ENCODE measurements around the gene SULT2B1.
A peak's percentile ranks its signal among the peaks of the same experiment; 100 is the strongest.
"Not testable (repeated sequence)": the region's sequence is repeated elsewhere in the genome, so short reads cannot be mapped to it uniquely, and the experiment has no call there.

The SULT2B1 gene

GRCh38 chr19:48618916-48619691, 67.1 kb downstream of the SULT2B1 start, which contains the start of the genes RPL18 and SPHK2:
RPL18 (minus strand) TSS chr19:48619178; CDS start chr19:48619143, 35 bp downstream.
SPHK2 (plus strand) TSS chr19:48619506; CDS start chr19:48620515, 1,009 bp downstream.
- peak; percentile 97 for DNase-seq (ENCODE audit: low spot score)

GRCh38 chr19:48619692-48620585, 68.0 kb downstream of the SULT2B1 start:
- no peak for DNase-seq (ENCODE audit: low spot score)

DNA sequence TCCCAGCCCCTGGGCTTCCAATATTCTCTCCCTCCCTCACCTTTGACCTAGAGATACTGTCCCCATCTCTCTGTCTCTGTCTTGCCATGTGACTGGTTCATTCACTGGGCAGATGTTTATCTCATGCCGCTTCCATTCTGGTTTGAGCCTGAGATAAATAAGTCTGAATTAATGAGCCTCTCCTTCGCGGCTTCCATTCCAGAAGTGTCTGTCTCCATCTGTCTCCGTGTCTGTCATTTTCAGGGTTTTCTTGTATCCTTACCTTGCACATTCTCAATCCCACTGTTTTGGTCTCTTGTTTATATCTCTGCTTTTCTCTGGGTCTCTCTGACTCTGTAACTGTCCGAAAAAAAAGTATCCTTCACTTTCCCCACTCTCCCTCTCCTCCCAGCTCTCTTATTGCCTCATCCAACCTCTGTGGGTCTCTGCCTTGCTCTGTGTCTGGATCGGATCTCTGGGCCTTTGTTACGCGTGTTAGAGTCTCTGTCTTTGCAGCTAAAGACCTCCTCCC, 71.6 kb downstream of the SULT2B1 start:
- no peak for DNase-seq (ENCODE audit: low spot score)

DNA sequence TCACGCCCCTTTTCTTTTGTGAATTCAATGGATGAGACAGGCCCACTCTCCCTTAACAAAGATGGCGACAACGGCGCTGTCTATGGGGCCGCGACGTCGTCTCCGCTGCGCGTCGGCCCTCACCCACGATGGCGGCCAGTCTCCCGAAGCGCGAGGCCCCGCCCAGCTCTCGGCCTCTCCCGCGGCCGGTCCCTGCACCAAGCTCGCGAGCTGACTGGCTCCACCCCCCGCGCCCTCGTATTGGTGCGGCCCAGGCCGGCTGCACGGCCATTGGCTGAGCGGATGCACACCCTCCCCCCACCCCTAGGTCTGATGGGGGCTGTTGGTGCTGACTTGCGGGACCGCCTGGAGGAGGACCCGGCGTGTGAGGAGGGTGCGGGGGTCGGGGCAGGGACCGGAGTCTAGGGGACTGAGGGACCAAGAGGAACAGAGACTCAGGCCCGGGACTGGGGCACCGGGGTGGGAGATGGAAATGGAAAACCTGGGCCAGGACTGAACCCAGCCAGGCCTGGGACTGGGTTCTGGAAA, 72.2 kb downstream of the SULT2B1 start:
- peak; percentile 97 for DNase-seq (ENCODE audit: low spot score)

- DNase-seq (ENCODE audit: low spot score): no peak
Observed at GRCh38 chr19:48624791-48625723, 73.1 kb downstream of the SULT2B1 start.

GRCh38 chr19:48625891-48626327, 73.9 kb downstream of the SULT2B1 start:
- DNase-seq (ENCODE audit: low spot score): no peak

DNA sequence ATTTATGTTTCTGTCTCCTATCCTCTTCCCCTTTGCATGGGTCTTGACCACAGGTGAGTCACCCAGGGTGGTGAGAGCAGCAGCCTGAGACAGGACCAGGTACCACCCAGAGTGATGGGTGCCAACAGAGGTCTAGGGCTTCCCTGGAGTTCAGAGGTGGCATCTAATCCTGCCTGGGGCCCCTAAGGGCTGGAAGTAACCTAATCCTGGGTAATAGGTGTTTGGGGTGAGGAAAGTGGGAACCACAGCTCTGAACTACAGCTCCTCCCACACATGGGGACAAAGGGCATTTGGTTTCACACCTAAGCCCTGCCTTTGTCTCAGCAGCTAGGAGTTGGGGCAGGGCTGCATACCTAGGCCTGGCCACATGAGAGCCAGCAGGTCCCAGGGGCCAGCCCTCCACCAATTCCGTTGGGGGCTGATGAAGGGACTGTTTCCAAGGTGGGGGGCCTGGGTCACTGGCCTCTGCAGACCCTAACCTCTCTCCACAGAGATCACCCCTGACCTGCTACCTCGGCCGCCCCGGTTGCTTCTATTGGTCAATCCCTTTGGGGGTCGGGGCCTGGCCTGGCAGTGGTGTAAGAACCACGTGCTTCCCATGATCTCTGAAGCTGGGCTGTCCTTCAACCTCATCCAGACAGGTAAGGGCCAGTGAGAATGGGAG, 75.4 kb downstream of the SULT2B1 start:
- no peak for DNase-seq (ENCODE audit: low spot score)

DNA sequence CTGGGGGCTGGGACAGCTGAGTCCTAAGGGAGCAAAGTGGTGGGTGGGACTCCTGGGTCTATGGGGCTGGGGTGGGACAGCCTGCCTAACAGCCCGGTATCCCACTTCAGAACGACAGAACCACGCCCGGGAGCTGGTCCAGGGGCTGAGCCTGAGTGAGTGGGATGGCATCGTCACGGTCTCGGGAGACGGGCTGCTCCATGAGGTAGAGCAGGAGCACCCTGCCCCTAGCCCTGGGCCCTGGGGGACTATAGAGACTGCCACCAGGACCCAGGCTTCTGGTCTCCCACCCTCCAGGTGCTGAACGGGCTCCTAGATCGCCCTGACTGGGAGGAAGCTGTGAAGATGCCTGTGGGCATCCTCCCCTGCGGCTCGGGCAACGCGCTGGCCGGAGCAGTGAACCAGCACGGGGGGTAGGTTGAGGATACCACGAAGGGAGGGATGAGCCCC, 75.9 kb downstream of the SULT2B1 start:
- no peak for DNase-seq (ENCODE audit: low spot score)

DNA sequence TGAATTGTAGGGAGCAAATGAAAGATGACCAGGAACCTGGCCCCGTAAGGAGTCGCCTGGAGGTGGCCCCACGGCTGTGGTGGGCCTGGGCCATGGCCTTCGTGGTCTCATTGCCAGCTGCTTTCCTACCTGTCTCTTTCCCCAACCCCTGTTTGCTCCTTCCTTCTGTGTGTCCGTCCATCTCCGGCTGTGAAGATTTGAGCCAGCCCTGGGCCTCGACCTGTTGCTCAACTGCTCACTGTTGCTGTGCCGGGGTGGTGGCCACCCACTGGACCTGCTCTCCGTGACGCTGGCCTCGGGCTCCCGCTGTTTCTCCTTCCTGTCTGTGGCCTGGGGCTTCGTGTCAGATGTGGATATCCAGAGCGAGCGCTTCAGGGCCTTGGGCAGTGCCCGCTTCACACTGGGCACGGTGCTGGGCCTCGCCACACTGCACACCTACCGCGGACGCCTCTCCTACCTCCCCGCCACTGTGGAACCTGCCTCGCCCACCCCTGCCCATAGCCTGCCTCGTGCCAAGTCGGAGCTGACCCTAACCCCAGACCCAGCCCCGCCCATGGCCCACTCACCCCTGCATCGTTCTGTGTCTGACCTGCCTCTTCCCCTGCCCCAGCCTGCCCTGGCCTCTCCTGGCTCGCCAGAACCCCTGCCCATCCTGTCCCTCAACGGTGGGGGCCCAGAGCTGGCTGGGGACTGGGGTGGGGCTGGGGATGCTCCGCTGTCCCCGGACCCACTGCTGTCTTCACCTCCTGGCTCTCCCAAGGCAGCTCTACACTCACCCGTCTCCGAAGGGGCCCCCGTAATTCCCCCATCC, 76.7 kb downstream of the SULT2B1 start:
- DNase-seq (ENCODE audit: low spot score): no peak

DNA sequence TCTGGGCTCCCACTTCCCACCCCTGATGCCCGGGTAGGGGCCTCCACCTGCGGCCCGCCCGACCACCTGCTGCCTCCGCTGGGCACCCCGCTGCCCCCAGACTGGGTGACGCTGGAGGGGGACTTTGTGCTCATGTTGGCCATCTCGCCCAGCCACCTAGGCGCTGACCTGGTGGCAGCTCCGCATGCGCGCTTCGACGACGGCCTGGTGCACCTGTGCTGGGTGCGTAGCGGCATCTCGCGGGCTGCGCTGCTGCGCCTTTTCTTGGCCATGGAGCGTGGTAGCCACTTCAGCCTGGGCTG, 77.3 kb downstream of the SULT2B1 start:
- no peak for DNase-seq (ENCODE audit: low spot score)

- no peak for DNase-seq (ENCODE audit: low spot score)
Observed at GRCh38 chr19:48629599-48630295, 77.8 kb downstream of the SULT2B1 start.

DNA sequence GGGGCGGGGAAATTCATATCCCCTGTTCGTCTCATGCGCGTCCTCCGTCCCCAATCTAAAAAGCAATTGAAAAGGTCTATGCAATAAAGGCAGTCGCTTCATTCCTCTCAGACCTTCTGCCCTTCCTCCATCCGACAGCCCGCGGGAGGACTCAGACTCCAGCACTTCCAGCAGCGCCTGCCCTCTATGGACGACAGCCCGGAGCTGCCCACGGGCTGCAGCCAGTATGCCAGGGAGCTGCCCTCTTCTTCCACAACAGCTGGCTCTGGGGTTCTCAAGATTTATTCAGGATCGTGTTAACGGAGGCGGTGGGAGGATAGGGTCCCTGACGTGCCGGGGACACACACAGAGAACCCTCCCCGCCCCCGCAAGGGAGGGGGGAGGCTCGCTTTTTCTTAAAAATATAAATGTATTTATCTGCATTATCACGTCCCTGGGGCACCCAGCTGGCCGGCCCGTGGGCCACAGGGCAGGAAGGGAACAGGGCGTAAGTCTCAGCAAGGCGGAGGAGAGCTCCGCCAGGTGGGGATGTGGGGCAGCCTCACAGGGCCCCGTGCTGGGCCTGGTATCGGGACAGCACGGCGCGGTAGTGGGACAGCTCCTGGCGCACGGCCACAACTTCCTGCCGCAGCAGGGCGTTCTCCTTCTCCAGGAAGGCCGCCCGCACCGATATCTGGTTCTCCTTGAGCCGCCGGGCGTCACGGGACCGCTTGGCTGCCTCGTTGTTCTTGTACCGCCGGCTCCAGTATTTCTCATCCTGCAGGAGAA, 78.5 kb downstream of the SULT2B1 start:
- no peak for DNase-seq (ENCODE audit: low spot score)

DNA sequence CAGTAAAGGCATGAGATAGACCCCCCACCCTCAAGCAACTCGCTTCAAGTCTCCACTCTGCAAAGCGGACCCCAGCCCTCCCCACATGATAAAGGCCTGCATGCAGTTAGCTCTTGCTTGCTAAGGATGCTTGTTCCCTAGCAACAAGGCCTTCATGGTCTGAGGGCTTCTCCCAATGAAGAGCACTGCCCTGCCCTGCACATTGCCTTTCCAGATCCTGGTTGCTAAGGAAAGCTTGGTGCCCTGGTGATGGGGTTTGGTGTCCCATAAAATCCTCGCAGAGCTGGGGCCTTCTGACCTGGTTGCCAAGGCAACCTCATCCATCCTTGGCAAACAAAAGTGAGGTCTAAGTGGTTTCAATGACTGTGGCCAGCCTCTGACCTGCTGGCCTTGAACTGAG, 79.3 kb downstream of the SULT2B1 start:
- DNase-seq (ENCODE audit: low spot score): no peak

DNA sequence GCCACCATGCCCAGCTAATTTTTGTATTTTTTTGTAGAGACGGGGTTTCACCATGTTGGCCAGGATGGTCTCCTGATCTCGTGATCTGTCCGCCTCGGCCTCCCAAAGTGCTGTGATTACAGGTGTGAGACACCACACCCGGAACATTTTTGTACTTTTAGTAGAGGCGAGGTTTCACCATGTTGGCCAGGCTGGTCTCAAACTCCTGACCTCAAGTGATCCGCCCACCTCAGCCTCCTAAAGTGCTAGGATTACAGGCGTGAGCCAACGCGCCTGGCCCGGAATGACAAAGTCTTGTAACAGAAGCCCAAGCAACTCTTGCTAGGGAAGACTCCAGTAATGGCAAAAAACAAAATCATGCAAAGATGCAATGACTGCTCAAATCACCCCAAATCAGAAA, 80.3 kb downstream of the SULT2B1 start:
- DNase-seq (ENCODE audit: low spot score): not testable (repeated sequence)

DNA sequence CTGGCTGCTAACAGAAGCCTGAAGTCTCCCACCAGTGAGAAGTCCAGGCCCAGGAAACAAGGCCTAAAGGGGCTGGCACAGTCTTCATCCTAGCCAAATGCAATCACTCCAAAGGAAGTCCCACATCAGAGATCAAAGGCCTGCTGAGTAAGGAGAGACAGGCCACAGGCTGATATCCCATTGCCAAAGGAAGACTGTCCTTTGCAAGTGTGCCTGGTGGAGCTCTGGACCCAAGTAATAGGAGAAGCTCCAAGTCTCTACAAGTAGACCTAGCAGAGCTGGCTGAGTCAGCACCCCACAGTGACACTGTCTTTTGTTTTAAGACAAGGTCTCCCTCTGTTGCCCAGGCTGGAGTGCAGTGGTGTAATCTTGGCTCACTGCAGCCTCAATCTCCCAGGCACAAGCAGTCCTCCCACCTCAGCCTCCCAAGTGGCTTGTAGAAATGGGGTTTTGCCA, 80.7 kb downstream of the SULT2B1 start:
- DNase-seq (ENCODE audit: low spot score): no peak

GRCh38 chr19:48633148-48634035, 81.4 kb downstream of the SULT2B1 start:
- DNase-seq (ENCODE audit: low spot score): no peak

DNA sequence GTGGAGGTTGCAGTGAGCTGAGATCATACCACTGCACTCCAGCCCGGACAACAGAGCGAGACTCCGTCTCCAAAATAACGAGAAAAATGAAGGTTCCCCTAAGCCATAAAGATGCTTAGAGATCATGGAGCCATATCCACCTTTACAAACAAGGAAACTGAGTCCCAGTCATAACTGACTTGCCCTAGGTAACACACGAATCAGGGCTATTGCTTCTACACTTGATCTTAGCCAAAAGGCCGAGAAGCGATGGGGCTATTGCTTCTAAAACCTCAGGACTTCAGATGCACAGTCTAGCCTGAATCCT, 82.0 kb downstream of the SULT2B1 start:
- no peak for DNase-seq (ENCODE audit: low spot score)
